ENCODE results near the gene BATF3. TPM values are rescaled to one million over a fixed set of nuclear protein-coding genes. Genes with fewer than 3 reads are reported as not detected.

BATF3 gene
- total RNA-seq, 2 donors from 2014 or later, result 3.4 TPM; not detected in 1

DNA sequence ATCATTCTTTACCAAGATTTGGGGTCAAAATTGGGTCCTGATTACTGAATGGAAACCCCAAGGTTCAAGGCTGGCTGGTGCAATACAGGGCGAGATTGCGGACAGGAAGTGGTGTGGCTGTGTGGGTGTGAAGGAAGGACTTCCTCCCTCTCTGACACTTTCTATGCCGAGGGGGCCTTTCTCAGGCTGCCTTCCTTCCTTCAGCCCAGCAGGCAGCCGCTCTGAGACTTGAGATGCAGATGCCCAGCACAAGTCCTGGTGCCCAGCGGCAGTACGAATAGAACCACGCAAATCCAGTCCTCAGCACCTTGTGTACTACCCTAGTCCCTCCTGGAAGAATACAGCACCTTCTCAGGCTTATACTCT lies 16.3 kb downstream of the BATF3 start:
- 47 to 82% methylated on average over 7 of the region's 7 CpGs for WGBS, 2 donors
- Histone ChIP-seq H3K9me3 (no peaks in the 10 kb centered on the region), H3K4me1 (no peaks in the 10 kb centered on the region), H3K4me3 (no peak overlapping the region), H3K36me3 (replicated peaks in 1 of 2; ENCODE audit: insufficient read depth in 1 of 2, low read depth in 2 of 2) (no peaks in the 10 kb centered on the region), H3K27me3 (no peaks in the 10 kb centered on the region), H3K27ac (no peak overlapping the region)
- DNase-seq, result peak in 1 of 4 donors; percentile 45
- ATAC-seq, result no peak
- intact Hi-C loops (cut with DNase I), result no loop called here
- no peak for TF ChIP-seq POLR2A (IDR thresholded peaks at IDR 0.05)
- TF ChIP-seq, protein P1, sequence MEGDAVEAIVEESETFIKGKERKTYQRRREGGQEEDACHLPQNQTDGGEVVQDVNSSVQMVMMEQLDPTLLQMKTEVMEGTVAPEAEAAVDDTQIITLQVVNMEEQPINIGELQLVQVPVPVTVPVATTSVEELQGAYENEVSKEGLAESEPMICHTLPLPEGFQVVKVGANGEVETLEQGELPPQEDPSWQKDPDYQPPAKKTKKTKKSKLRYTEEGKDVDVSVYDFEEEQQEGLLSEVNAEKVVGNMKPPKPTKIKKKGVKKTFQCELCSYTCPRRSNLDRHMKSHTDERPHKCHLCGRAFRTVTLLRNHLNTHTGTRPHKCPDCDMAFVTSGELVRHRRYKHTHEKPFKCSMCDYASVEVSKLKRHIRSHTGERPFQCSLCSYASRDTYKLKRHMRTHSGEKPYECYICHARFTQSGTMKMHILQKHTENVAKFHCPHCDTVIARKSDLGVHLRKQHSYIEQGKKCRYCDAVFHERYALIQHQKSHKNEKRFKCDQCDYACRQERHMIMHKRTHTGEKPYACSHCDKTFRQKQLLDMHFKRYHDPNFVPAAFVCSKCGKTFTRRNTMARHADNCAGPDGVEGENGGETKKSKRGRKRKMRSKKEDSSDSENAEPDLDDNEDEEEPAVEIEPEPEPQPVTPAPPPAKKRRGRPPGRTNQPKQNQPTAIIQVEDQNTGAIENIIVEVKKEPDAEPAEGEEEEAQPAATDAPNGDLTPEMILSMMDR (IDR thresholded peaks at IDR 0.05), result no peak

DNA sequence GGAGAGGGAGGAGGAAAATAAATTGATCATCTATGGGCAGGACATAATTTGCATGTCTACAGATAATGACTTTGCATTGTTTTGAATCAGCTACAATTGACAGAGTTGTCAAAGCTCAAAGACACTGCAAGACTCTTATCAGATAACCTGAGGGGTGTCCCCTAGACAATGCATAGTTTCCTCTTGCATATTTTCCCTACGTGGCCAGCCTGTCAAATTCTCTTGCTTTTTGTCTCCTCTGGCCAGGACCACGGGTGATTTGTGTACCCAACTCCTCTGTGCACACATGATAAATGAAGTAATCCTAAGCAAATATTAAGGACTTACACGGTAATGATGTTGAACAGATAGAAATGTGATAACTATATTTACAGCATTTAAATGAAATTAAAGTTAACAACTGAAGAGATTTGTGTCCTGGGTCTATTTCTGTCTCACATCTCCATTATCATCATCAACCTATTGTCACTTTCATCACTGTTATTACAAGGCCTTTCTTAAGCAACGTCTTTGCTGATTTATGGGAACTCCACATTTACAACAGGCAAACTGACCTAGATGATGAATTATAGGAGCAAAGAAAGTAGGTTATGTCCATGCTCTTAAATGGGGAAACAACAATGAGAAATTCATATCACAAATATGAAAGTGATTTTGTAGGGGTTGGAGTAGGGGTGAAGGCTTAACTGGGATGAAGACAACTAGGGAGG lies 18.8 kb downstream of the BATF3 start:
- Histone ChIP-seq H3K4me1 (no peaks in the 10 kb centered on the region), H3K9me3 (no peaks in the 10 kb centered on the region), H3K27me3 (no peaks in the 10 kb centered on the region), H3K27ac (no peak overlapping the region), H3K4me3 (no peak overlapping the region), H3K36me3 (replicated peaks in 1 of 2; ENCODE audit: insufficient read depth in 1 of 2, low read depth in 2 of 2) (no peaks in the 10 kb centered on the region)
- intact Hi-C loops (cut with DNase I), result no loop called here
- no peak for ATAC-seq
- no peak for DNase-seq
- TF ChIP-seq, protein P1 (IDR thresholded peaks at IDR 0.05), result no peak
- TF ChIP-seq POLR2A (IDR thresholded peaks at IDR 0.05), result no peak
- WGBS, 2 donors, result 13 to 16% methylated on average over 4 of the region's 4 CpGs

DNA sequence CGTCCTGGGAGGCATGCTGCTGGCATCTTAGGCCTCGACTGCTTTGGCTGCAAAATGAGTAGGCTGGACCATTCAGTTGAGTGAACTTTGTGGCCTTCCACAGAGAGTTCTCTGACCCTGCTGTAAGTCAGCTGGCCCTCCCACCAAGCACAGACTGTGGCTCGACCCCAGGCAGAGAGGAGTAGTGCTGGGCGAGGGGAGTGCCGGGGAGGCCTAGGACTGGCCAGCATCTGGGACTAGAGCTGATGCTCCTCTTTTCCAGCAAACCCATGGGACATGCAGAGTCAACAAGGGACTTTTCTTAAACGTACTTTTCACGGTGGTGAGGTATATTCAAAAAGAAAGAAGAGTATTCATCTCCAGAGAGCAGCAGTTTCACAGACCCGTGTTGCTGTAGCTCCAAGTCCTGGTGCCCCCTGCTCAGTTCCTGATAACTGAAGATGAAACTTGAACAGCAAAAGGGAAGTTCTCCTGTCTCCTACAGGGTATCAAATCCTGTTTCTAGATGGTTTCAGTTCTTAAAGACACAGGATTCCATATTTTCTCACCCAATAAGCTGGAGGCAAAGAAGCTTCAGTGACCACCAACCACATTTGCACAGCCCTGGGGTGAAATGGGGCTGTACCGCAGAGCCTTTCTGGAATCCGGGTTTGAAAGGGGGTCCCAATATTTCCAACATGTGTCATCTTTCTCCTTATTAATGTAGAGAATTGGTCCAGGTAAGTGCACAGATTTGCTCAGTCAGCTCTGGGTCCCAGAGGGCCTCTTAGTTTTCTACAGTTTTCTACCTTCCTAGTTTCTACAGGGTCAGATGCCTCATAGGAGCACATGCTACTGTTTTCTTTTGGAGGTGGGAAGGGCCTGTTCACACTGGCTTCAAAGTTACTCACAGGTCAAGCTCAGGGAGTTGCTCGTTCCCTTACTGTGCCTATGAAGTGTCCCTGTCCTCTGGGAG lies 20.9 kb downstream of the BATF3 start:
- 57 to 61% methylated on average over 9 to 11 of the region's 11 CpGs for whole genome bisulfite sequencing, 2 donors
- ATAC-seq, result no peak

DNA sequence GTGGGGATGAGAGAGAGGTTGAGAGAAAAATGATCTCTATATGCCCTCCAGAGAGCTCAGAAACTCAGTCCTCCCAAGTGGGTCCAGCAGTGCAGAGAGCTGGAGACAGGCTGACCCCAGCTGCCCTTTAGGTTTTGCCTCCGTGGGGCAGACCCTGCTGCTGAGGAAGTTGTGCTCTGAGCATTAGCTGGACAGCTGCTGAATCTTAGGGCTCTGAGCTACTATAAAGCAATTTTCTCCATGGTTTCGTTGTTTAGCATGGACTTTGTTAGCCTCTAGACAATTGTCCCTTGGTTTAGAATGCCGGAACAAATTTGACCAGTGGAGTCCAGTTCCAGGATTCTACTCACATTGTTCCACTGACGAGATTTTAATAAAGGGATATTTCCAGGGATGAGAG lies 22.1 kb downstream of the BATF3 start:
- H3K9me3 ChIP-seq, result no peaks in the 10 kb centered on the region
- H3K4me3 ChIP-seq, result no peak overlapping the region
- DNase-seq (no peak), ATAC-seq (no peak)
- intact Hi-C loops (cut with DNase I), result no loop called here
- 74 to 80% methylated on average over 4 of the region's 4 CpGs for WGBS, 2 donors
- TF ChIP-seq POLR2A (IDR thresholded peaks at IDR 0.05), result no peak
- TF ChIP-seq, protein P1 (IDR thresholded peaks at IDR 0.05), result no peak
- no peaks in the 10 kb centered on the region for H3K27me3 ChIP-seq
- H3K4me1 ChIP-seq, result no peaks in the 10 kb centered on the region
- no peaks in the 10 kb centered on the region for H3K36me3 ChIP-seq (replicated peaks in 1 of 2; ENCODE audit: insufficient read depth in 1 of 2, low read depth in 2 of 2)
- no peak overlapping the region for H3K27ac ChIP-seq

More for the DNA sequence above, 20.9 kb downstream of the BATF3 start:
- Histone ChIP-seq H3K4me3 (no peak overlapping the region), H3K4me1 (no peaks in the 10 kb centered on the region), H3K27me3 (no peaks in the 10 kb centered on the region), H3K9me3 (no peaks in the 10 kb centered on the region), H3K36me3 (replicated peaks in 1 of 2; ENCODE audit: insufficient read depth in 1 of 2, low read depth in 2 of 2) (no peaks in the 10 kb centered on the region), H3K27ac (no peak overlapping the region)
- intact Hi-C loops (cut with DNase I), result no loop called here
- no peak for DNase-seq
- TF ChIP-seq, protein P1 (IDR thresholded peaks at IDR 0.05), result no peak
- TF ChIP-seq POLR2A (IDR thresholded peaks at IDR 0.05), result no peak
